ENCODE measurements around the gene SYS1. TPM values are rescaled to one million over a fixed set of nuclear protein-coding genes. Genes with fewer than 3 reads are reported as not detected.

SYS1 gene
- total RNA-seq, 1 donor from 2014 or later = 10.5 TPM

GRCh38 chr20:45336530-45337366 lies 26.2 kb upstream of the SYS1 start:
- Histone ChIP-seq H2AFZ (replicated peaks) (no peak overlapping the region), H4K20me1 (ENCODE audit: low read depth) (peaks cover 7% of the 10 kb centered on the region), H3F3A (ENCODE audit: low read depth) (peaks cover 24% of the 10 kb centered on the region), H3K4me3 (no peak overlapping the region), H3K79me2 (ENCODE audit: low read depth) (peaks cover 10% of the 10 kb centered on the region), H3K4me2 (no peak overlapping the region), H3K9ac (no peak overlapping the region), H3K27me3 (no peaks in the 10 kb centered on the region), H3K27ac (no peak overlapping the region), H3K36me3 (no peaks in the 10 kb centered on the region), H3K9me3 (ENCODE audit: low read depth) (no peaks in the 10 kb centered on the region), H3K4me1 (peaks cover 35% of the 10 kb centered on the region)
- Mint-ChIP-seq H3K27ac (peak overlapping the region; percentile 16), H3K36me3 (no peaks in the 10 kb centered on the region), H3K4me3 (no peak overlapping the region), H3K9me3 (no peaks in the 10 kb centered on the region), H3K27me3 (ENCODE audit: insufficient read depth, low read depth) (peaks cover 2% of the 10 kb centered on the region), H3K4me1 (peaks cover 51% of the 10 kb centered on the region)
- no peak for TF ChIP-seq EZH2phosphoT487 (IDR thresholded peaks at IDR 0.05)
- no peak for TF ChIP-seq EZH2 (IDR thresholded peaks at IDR 0.05)
- TF ChIP-seq CTCF (IDR thresholded peaks at IDR 0.05) = no peak
- no peak for DNase-seq (ENCODE audit: low spot score)

- Histone ChIP-seq H3K9ac (no peak overlapping the region), H3K4me2 (no peak overlapping the region), H3K4me1 (peaks cover 43% of the 10 kb centered on the region), H3K27ac (no peak overlapping the region), H4K20me1 (ENCODE audit: low read depth) (peaks cover 8% of the 10 kb centered on the region), H3K36me3 (no peaks in the 10 kb centered on the region), H3F3A (ENCODE audit: low read depth) (peaks cover 31% of the 10 kb centered on the region), H3K27me3 (no peaks in the 10 kb centered on the region), H3K9me3 (ENCODE audit: low read depth) (no peaks in the 10 kb centered on the region), H3K4me3 (no peak overlapping the region), H2AFZ (replicated peaks) (no peak overlapping the region), H3K79me2 (ENCODE audit: low read depth) (peaks cover 10% of the 10 kb centered on the region)
- peaks cover 59% of the 10 kb centered on the region for H3K4me1 Mint-ChIP-seq
- H3K27me3 Mint-ChIP-seq (ENCODE audit: insufficient read depth, low read depth) = peaks cover 2% of the 10 kb centered on the region
- DNase-seq (ENCODE audit: low spot score) = no peak
- H3K9me3 Mint-ChIP-seq = no peaks in the 10 kb centered on the region
- TF ChIP-seq EZH2phosphoT487 (IDR thresholded peaks at IDR 0.05) = no peak
- no peak for TF ChIP-seq CTCF (IDR thresholded peaks at IDR 0.05)
- no peak for TF ChIP-seq EZH2 (IDR thresholded peaks at IDR 0.05)
- no peaks in the 10 kb centered on the region for H3K36me3 Mint-ChIP-seq
- peak overlapping the region; percentile 16 for H3K27ac Mint-ChIP-seq
- no peak overlapping the region for H3K4me3 Mint-ChIP-seq
These were observed 25.4 kb upstream of the SYS1 start for GRCh38 chr20:45337367-45338120.

- Histone ChIP-seq H2AFZ (replicated peaks) (no peak overlapping the region), H3K27me3 (no peaks in the 10 kb centered on the region), H3K27ac (no peak overlapping the region), H3K9me3 (ENCODE audit: low read depth) (no peaks in the 10 kb centered on the region), H3K4me1 (peaks cover 51% of the 10 kb centered on the region), H4K20me1 (ENCODE audit: low read depth) (peaks cover 8% of the 10 kb centered on the region), H3K4me2 (no peak overlapping the region), H3F3A (ENCODE audit: low read depth) (peaks cover 36% of the 10 kb centered on the region), H3K79me2 (ENCODE audit: low read depth) (peaks cover 10% of the 10 kb centered on the region), H3K36me3 (no peaks in the 10 kb centered on the region), H3K4me3 (no peak overlapping the region), H3K9ac (no peak overlapping the region)
- H3K9me3 Mint-ChIP-seq = no peaks in the 10 kb centered on the region
- no peak overlapping the region for H3K4me3 Mint-ChIP-seq
- peaks cover 68% of the 10 kb centered on the region for H3K4me1 Mint-ChIP-seq
- H3K27me3 Mint-ChIP-seq (ENCODE audit: insufficient read depth, low read depth) = peaks cover 4% of the 10 kb centered on the region
- peak overlapping the region; percentile 79 for H3K27ac Mint-ChIP-seq
- TF ChIP-seq EZH2 (IDR thresholded peaks at IDR 0.05) (no peak), CTCF (IDR thresholded peaks at IDR 0.05) (no peak), EZH2phosphoT487 (IDR thresholded peaks at IDR 0.05) (no peak)
- H3K36me3 Mint-ChIP-seq = no peaks in the 10 kb centered on the region
- no peak for DNase-seq (ENCODE audit: low spot score)
These were observed 24.6 kb upstream of the SYS1 start for GRCh38 chr20:45338121-45339030.
